GM21423 (cell line): Measurements from ENCODE around the gene EXOC6B.

ENCODE experiments used
- ATAC-seq: cut with Tn5 transposase; IDR thresholded peaks from one replicate; pipeline ENCODE4 v1.9.1; 2021; ENCODE audit warnings: mild to moderate bottlenecking, moderate library complexity; ENCODE audit not compliant: unreplicated experiment

Gene EXOC6B

DNA sequence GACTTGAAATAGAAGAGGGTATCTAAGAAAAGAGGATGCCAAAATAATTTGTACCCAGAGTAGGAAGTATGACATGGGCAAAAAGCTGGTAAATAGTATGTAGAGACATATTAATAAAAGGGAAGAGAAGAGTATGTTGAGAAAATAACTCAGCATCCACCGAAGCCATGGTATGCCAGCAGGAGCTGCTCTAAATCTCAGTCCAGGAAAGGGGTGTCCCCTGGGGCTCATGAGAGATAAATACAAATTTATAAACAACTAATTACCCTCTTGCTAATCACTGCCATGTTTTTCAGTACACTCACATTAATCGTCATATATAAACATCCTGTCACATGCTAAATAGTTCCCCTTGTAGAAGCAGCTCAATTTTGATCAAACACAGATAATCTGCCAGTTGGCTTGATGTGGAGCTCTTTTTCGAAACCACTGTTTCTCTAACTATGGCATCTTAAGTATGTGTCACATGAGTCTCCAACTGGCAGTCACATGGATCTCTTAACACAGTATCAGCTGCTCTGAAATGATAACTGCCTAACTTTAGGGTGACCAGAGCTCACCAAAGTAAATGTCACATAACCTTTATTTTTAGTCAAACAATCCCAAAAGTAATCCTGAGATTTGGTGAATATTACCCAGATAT lies 31.9 kb downstream of the EXOC6B start:
- ATAC-seq, result no peak

GRCh38 chr2:72789241-72789640 lies 36.6 kb downstream of the EXOC6B start:
- no peak for ATAC-seq

- ATAC-seq, result no peak
Observed at GRCh38 chr2:72788756-72789155, 37.1 kb downstream of the EXOC6B start.

DNA sequence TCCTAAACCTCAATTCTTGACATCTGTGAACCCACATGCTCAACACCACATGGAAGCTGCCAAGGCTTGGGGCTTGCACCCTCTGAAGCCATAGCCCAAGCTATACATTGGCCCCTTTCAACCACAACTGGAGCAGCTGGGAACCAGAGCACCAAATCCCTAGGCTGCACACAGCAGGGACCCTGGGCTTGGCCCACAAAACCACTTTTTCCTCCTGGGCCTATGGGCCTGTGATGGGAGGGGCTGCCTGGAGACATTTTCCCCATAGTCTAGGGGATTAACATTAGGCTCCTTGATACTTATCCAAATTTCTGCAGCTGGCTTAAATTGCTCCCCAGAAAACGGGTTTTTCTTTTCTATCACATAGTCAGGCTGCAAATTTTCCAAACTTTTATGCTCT lies 40.3 kb downstream of the EXOC6B start:
- no peak for ATAC-seq

GRCh38 chr2:72782520-72782919 lies 43.3 kb downstream of the EXOC6B start:
- no peak for ATAC-seq

DNA sequence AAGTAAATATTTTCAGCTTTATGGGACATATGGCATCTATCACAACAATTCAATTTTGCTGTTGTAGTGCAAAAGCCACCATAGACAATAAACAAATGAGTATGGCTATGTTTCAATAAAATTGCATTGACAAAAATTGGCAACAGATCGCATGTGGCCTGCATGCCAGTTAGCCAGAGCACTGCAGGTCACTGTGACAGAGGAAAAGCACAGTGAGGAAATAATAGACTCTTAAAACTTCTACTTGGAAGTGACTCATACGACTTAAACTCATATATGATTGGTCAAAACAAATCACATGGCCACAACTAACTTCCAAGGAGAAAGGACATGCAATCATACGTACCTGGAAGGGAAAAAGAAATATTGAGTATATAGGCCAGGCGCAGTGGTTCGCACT lies 44.4 kb downstream of the EXOC6B start:
- ATAC-seq, result no peak

DNA sequence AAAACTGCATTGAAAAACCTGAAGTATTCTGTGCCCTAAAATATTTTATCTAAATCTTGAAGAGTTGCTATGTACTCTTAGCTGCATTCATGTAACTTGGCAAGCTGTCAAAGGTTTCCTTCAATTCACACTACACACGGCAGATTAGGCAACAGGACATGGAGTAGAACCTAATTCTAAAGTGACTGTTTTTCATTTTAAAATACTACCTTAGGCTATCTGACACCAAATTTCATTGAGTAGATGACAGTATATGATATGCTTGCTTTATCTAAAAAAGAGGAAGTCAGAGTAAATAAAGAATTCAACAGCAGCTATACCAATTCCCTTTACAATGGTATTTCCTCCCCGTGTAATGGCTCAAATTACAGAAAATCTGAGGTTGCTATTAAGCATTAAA lies 45.4 kb downstream of the EXOC6B start:
- ATAC-seq, result no peak

GRCh38 chr2:72779495-72779894 lies 46.3 kb downstream of the EXOC6B start:
- no peak for ATAC-seq

DNA sequence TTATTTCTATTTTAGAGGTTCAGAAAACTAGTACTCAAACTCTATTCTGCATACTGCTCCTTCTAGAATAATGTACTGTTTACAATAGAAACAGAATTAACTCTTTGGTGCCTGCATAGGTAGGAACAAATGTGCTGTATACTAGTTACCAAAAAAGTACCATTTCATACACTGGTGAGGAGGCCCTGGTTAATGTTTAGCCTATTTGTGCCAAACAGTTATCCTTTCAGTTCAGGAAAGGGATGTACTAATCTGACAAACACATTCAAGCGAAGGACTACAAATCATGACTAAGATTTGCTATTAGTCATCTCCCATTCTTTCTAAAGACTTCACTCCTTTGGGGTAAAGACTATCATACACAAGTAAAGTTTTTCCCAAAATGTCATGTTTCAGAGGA lies 47.4 kb downstream of the EXOC6B start:
- peak; percentile 56 for ATAC-seq

DNA sequence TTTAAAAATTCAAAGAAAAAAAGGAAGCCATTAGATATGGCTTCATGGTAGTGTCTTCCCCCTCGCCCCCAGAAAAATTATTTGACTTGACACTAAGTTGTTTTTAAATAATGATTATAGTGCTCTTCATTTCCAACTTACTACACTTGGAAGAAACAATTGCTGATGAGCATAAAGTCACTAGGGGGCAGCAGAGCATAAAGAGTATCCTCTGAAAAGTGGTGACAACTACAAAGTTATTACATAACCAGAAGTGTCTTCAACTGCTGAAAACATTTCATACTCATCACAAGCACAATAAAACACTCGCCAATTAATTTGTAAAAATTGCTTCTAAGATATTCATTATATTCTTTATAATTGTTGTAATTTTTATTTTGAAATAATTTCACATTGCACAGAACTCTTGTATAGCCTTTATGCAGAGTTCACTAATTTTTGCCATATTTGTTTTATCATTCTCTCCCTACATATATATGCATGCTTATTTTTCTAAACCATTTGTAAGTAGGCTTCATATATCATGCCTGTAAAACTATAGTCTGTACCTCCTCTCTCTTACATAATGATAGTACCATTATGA lies 54.9 kb downstream of the EXOC6B start:
- peak; percentile 58 for ATAC-seq

- no peak for ATAC-seq
Observed at GRCh38 chr2:72765997-72766609, 59.7 kb downstream of the EXOC6B start.

- ATAC-seq, result no peak
Observed at GRCh38 chr2:72762276-72762675, 63.6 kb downstream of the EXOC6B start.

- no peak for ATAC-seq
Observed at GRCh38 chr2:72759755-72760154, 66.1 kb downstream of the EXOC6B start.

- ATAC-seq, result no peak
Observed at GRCh38 chr2:72757177-72757775, 68.6 kb downstream of the EXOC6B start.

DNA sequence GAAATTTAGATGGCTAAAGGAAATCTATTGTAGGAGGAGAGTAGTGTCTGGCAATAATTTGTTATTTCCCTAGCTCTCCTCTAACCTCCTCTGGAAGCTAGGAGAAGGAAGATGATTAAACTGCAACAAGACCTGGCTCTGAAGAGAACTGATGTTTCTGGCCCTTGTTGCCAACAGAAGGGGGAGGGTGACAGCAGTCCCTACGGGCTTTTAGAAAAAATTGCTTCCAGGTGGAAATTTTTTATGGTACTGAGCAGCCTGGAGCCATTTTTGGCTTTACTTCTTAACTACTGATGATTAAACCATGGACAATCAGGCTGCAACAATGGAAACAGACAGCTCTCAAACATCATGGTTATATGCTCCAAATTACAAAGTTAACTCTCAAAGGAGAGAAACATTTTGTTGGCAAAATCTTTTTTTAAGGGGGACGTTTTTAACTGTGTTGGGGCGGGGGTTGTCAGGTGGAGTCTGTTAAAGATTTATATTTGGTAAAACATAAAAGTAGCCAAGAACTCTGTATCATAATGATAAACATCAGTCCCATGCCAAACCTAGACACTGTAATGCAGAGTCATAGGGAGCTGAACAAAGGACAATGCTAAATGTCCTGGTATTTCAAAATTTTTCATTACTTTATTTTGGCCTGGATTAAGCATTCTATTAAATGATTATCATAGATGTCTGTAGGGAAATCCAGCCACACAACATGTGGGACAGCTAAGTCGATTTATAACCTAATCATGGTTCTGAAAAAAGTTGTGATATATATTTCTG lies 70.0 kb downstream of the EXOC6B start:
- ATAC-seq, result no peak

DNA sequence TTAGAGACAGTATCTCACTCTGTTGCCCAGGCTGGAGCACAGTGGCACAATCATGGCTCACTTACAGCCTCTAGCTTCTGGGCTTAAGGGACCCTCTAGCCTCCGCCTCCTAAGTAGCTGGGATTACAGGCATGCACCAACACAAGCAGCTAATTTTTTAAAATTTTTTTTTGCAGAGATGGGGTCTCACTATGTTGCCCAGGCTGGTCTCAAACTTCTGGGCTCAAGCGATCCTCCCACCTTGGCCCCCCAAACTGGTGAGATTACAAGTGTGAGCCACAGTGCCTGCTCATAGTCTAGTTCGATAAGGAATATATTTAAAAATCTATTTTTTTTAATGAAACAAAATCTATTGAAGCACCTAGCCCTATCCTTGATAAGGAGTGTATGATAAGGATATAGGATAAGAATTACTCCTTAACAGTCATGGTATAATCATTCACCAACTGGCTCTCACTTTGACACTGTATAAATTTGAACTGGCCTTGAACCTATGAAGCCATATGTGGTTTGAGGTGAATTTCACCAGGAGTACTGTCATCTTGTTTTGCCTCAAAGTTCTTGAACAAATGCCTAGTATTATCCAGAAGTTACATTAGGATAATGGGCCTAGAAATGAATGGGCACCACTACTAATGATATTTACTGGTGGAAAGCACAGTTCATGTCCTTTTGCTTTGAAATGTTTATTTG lies 71.1 kb downstream of the EXOC6B start:
- no peak for ATAC-seq

DNA sequence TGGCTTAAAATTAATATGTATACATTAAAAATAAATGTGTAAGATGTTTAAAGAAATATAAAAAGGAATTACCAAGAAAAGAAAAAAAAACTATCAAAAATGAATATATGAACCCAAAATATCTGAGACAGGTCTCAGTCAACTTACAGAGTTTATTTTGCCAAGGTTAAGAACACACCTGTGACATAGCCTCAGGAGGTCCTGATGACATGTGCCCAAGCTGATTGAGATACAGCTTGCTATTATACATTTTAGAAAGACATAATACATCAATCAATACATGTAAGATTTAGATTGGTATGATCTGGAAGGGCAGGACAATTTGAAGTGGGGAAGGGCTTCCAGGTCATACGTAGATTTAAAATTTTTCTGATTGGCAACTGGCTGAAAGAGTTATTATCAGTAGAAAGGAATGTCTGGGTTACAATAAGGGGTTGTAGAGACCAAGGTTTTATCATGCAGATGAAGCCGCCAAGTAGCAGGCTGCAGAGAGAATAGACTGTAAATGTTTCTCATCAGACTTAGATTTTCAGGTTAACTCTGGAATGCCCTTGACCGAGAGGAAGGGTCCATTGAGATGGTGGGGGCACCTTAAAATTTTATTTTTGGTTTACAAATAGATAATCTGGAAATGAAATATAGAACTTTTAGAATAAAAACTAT lies 74.7 kb downstream of the EXOC6B start:
- ATAC-seq, result no peak

GRCh38 chr2:72750466-72750865 lies 75.4 kb downstream of the EXOC6B start:
- no peak for ATAC-seq

DNA sequence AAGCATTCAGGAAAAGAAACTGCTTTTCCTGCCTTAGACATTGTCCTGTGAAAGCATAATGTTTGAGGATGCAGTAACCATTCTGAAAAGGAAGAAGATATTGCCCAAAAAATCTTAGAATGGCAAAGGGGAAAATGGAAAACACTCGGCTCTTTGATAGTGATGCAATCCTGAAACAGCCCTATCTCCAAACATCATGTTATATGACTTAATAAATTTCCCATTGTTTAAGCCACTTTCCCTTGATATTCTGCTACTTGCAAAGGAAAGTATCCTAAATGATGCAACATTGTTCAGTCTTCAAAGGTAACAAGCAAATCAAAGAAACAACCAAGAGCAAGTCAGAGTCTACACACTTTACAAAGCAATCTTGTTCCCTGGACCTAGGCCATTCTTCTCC lies 78.5 kb downstream of the EXOC6B start:
- no peak for ATAC-seq

DNA sequence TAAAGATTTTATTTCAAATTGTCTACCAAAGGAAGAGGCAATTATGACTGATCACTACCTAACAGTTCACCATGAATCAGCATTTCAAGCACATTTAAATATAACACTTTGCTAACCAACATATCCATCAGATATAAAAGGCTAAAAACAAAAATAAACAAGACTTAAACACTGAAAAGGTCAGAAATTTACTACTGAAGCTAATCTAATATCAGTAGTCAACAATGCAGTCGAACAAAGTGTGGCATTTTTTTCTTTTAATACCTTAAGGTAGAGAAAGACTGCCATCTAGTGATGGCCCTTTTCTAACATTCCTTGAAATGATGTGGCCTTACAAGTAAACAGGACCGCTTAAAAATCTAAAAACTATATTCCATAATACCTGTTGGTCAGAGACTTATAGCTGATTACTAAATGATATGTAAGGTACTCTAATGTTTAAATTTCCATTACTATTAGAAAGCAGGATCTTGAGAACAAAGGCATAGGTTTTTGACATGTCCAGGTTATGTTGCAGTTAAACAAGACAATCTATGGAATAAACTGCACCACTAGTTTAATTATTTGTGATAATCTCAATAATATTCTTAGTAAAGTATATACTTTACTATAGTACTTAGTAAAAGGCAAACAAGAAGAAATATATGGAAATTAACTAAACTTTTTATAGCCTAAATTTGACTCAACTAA lies 80.0 kb downstream of the EXOC6B start:
- ATAC-seq, result no peak
